SK-N-SH treated with all-trans-retinoic acid at 6 μM for 48 hours (cell line): ENCODE results near the gene EFCAB12.

Experiments
- ARNTL ChIP-seq: fragments of 450-650 bp; formaldehyde crosslinking; IDR thresholded peaks from 2 replicates; pipeline ENCODE4 v1.5.0; 2020; ENCODE audit warnings: low read depth, mild to moderate bottlenecking, moderate library complexity, borderline replicate concordance
- ISL1 ChIP-seq: fragments of 250-450 bp; sonication (Bioruptor Pico); IDR thresholded peaks from 2 replicates; pipeline ENCODE4 v2.1.2; 2022; ENCODE audit warnings: mild to moderate bottlenecking, moderate library complexity
- PPARA ChIP-seq: fragments of 250-450 bp; sonication (Bioruptor Pico); IDR thresholded peaks from 2 replicates; pipeline ENCODE4 v1.5.0; 2020; ENCODE audit warnings: mild to moderate bottlenecking, borderline replicate concordance
- RARB ChIP-seq: fragments of 250-450 bp; sonication (Bioruptor Pico); IDR thresholded peaks from 2 replicates; pipeline ENCODE4 v1.8.0; 2021; ENCODE audit warnings: mild to moderate bottlenecking, moderate library complexity
- TF ChIP-seq, protein P1 (sequence below): fragments of 250-450 bp; sonication (Bioruptor Pico); IDR thresholded peaks from 2 replicates; pipeline ENCODE4 v1.8.0; 2020; ENCODE audit warnings: mild to moderate bottlenecking, moderate library complexity, borderline replicate concordance
- TF ChIP-seq, protein P2 (sequence below): fragments of 250-450 bp; sonication (Bioruptor Pico); IDR thresholded peaks from 2 replicates; pipeline ENCODE4 v1.5.1; 2020; ENCODE audit warnings: low read depth, mild to moderate bottlenecking, moderate library complexity

DNA sequence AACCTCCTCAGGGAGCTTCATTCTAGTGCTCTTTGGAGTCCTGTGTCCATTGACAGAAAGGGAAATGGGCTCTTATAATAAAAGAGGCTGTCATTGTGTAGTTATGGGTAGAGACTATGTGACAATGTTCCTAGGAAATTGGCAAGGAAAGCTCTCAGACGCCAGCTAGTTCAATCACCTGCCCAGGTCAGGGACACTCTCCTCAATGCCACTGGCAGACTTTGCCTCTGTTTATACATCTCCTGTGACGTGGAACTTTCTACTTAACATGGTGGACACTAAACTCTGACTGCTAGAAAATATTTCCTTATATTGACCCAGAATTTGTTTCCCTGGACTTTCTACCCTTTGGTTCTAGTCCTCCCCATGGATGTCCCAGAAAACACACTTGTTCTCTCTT, 2.8 kb downstream of the EFCAB12 start:
- TF ChIP-seq, protein P1, sequence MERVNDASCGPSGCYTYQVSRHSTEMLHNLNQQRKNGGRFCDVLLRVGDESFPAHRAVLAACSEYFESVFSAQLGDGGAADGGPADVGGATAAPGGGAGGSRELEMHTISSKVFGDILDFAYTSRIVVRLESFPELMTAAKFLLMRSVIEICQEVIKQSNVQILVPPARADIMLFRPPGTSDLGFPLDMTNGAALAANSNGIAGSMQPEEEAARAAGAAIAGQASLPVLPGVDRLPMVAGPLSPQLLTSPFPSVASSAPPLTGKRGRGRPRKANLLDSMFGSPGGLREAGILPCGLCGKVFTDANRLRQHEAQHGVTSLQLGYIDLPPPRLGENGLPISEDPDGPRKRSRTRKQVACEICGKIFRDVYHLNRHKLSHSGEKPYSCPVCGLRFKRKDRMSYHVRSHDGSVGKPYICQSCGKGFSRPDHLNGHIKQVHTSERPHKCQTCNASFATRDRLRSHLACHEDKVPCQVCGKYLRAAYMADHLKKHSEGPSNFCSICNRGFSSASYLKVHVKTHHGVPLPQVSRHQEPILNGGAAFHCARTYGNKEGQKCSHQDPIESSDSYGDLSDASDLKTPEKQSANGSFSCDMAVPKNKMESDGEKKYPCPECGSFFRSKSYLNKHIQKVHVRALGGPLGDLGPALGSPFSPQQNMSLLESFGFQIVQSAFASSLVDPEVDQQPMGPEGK (CRISPR knock-in tag), result no peak
- TF ChIP-seq PPARA (CRISPR knock-in tag) (no peak), ARNTL (no peak), ISL1 (no peak), RARB (no peak)
- TF ChIP-seq, protein P2, sequence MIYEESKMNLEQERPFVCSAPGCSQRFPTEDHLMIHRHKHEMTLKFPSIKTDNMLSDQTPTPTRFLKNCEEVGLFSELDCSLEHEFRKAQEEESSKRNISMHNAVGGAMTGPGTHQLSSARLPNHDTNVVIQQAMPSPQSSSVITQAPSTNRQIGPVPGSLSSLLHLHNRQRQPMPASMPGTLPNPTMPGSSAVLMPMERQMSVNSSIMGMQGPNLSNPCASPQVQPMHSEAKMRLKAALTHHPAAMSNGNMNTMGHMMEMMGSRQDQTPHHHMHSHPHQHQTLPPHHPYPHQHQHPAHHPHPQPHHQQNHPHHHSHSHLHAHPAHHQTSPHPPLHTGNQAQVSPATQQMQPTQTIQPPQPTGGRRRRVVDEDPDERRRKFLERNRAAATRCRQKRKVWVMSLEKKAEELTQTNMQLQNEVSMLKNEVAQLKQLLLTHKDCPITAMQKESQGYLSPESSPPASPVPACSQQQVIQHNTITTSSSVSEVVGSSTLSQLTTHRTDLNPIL (CRISPR knock-in tag), result no peak
